Activated CD8-positive, alpha-beta T cell treated with anti-CD3 and anti-CD28 coated beads for 36 hours (primary cell): Measurements from ENCODE around the gene IMPG2. TPM values are rescaled to one million over a fixed set of nuclear protein-coding genes. Genes with fewer than 3 reads are reported as not detected.

Source experiments
- ATAC-seq: fragments of 200-7000 bp; cut with Tn5 transposase; one replicate; pipeline ENCODE4 v1.10.0; 2021; ENCODE audit warnings: mild to moderate bottlenecking, moderate library complexity
- CTCF ChIA-PET: fragments of 350-600 bp; sonication (Branson Sonifier 250); formaldehyde crosslinking; loops from one replicate; lab custom pipeline; 2021; ENCODE audit warnings: antibody characterized with exemption; lab: Charles Lee
- POLR2A ChIA-PET: fragments of 350-600 bp; sonication (Branson Sonifier 250); formaldehyde crosslinking; loops from one replicate; lab custom pipeline; 2021; ENCODE audit warnings: antibody characterized with exemption; lab: Charles Lee
- DNase-seq: peaks from one replicate; pipeline ENCODE4 v3.0.0-alpha.2; 2020
- H3K27ac Mint-ChIP-seq: one replicate; pipeline ENCODE4 v1.8.0; 2021; ENCODE audit warnings: mild to moderate bottlenecking, mixed read lengths
- H3K27me3 Mint-ChIP-seq: one replicate; pipeline ENCODE4 v1.8.0; 2021; ENCODE audit warnings: mixed read lengths
- H3K36me3 Mint-ChIP-seq: one replicate; pipeline ENCODE4 v1.8.0; 2021; ENCODE audit warnings: low read depth, mixed read lengths
- H3K4me1 Mint-ChIP-seq: one replicate; pipeline ENCODE4 v1.8.0; 2021; ENCODE audit warnings: low read depth, mixed read lengths
- H3K4me3 Mint-ChIP-seq: one replicate; pipeline ENCODE4 v1.8.0; 2021; ENCODE audit warnings: mild to moderate bottlenecking, moderate library complexity, mixed read lengths
- H3K9me3 Mint-ChIP-seq: one replicate; pipeline ENCODE4 v1.8.0; 2021; ENCODE audit warnings: mixed read lengths
- CTCF ChIP-seq: fragments of 200-600 bp; IDR thresholded peaks from one replicate; pipeline ENCODE4 v1.8.0; 2022; ENCODE audit warnings: antibody characterized with exemption, mild to moderate bottlenecking
- intact Hi-C: fragments of 100-400 bp; cut with micrococcal nuclease; formaldehyde crosslinking; loops from one replicate; pipeline ENCODE4 v1.10.0; 2022
- total RNA-seq, 2 experiments: library from RNA; stranded (reverse); gene quantifications; one replicate each; pipeline ENCODE4 v1.2.3, GENCODE V29; 2021

The IMPG2 gene
- under 1 TPM; 0.13 to 0.14 TPM for total RNA-seq

DNA sequence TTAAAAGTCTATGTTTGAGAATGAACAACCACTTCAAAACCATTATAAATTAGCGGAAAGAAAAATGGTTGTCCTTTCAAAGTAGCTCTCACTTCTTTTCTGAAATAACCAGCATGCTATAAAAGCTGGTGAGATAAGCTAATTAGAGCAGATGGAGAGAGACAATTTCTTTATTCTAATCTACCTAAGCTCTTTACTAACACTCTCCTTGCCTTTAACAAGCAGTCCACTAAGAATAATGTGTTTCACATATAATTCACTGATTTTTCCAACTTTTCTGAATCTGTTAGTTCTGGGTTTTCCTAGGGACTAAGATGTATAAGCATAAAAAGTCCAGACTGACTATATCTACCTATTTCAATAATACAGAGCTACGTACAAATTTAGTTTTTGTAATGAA lies at the start of gene IMPG2:
IMPG2 (minus strand) TSS at position 101 of the 400 bp plus-strand sequence. CDS start 203 bp downstream, outside the sequence.
- intact Hi-C loops, result no loop called here
- H3K4me3 Mint-ChIP-seq, result no peak within 1 kb of the TSS

GRCh38 chr3:101362406-101362805 lies 42.0 kb upstream of the IMPG2 start:
- H3K4me1 Mint-ChIP-seq, result no peaks in the 10 kb centered on the region
- CTCF ChIA-PET, result no interaction called here
- no peaks in the 10 kb centered on the region for H3K27me3 Mint-ChIP-seq
- TF ChIP-seq CTCF, result no peak
- peaks cover 26% of the 10 kb centered on the region for H3K36me3 Mint-ChIP-seq
- ATAC-seq, result no peak
- no peak for DNase-seq
- H3K4me3 Mint-ChIP-seq, result no peak overlapping the region
- intact Hi-C loops, result no loop called here
- POLR2A ChIA-PET, result no interaction called here
- H3K9me3 Mint-ChIP-seq, result peaks cover 6% of the 10 kb centered on the region
- H3K27ac Mint-ChIP-seq, result no peak overlapping the region

More for the DNA sequence above, at the start of gene IMPG2:
- no peak for TF ChIP-seq CTCF
- Mint-ChIP-seq H3K27me3 (no peaks in the 10 kb centered on the region), H3K9me3 (no peaks in the 10 kb centered on the region), H3K36me3 (no peaks in the 10 kb centered on the region), H3K27ac (no peak within 1 kb of the TSS), H3K4me1 (no peaks in the 10 kb centered on the region)
- ChIA-PET CTCF (no interaction called here), POLR2A (no interaction called here)
- DNase-seq, result no peak
- no peak for ATAC-seq

- peaks cover 2% of the 10 kb centered on the region for H3K36me3 Mint-ChIP-seq
- no peaks in the 10 kb centered on the region for H3K9me3 Mint-ChIP-seq
These were observed 31.5 kb upstream of the IMPG2 start for GRCh38 chr3:101351829-101352228.

DNA sequence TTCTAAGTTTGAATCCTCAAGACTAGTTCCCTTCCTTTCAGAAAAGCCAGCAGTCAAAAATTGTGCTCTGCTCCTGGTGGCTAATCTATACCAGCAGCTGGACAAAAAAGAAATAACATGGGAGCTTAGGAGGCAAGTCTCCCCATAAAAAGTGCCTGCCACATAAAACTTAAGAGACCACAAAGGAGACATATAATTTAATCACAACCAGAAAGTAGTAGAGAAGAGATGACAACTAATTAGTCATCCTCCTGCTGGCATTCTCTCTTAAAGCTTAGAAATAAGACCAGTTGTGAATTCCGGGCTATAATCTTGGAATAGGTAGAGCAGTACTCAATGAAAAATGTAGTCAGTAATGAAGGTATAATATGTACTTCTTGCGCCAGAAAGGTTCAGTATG lies 20.2 kb upstream of the IMPG2 start:
- DNase-seq, result no peak
- no peaks in the 10 kb centered on the region for H3K9me3 Mint-ChIP-seq
- H3K27ac Mint-ChIP-seq, result no peak overlapping the region
- intact Hi-C loops, result no loop called here
- no peak overlapping the region for H3K4me3 Mint-ChIP-seq
- peaks cover 5% of the 10 kb centered on the region for H3K36me3 Mint-ChIP-seq
- ChIA-PET CTCF (interaction anchor here (1.3 kb wide), 1 partner anchor 8 kb away, joined by 5 read pairs; no protein-coding TSS in a partner anchor), POLR2A (no interaction called here)
- H3K27me3 Mint-ChIP-seq, result no peaks in the 10 kb centered on the region
- TF ChIP-seq CTCF, result no peak
- ATAC-seq, result no peak
- H3K4me1 Mint-ChIP-seq, result no peaks in the 10 kb centered on the region

More at GRCh38 chr3:101351829-101352228, 31.5 kb upstream of the IMPG2 start:
- no peak for ATAC-seq
- intact Hi-C loops, result no loop called here
- peak; percentile 2 for DNase-seq
- no peaks in the 10 kb centered on the region for H3K27me3 Mint-ChIP-seq
- POLR2A ChIA-PET, result no interaction called here
- CTCF ChIA-PET, result no interaction called here
- no peak for TF ChIP-seq CTCF
- no peaks in the 10 kb centered on the region for H3K4me1 Mint-ChIP-seq
- H3K27ac Mint-ChIP-seq, result no peak overlapping the region
- no peak overlapping the region for H3K4me3 Mint-ChIP-seq

DNA sequence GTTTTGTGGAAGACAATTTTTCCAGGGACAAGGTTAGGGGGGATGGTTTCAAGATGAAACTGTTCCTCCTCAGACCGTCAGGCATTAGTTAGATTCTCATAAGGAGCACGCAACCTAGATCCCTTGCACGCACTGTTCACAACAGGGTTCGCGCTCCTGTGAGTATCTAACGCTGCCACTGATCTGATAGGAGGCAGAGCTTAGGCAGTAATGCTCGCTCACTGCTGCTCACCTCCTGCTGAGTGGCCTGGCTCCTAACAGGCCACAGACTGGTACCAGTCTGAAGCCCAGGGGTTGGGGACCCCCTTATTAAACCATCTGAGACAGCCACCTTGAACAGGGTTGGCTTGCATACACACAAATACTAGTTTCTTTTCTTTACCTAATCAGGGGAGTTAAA lies 13.5 kb upstream of the IMPG2 start:
- H3K36me3 Mint-ChIP-seq, result peaks cover 4% of the 10 kb centered on the region
- no peaks in the 10 kb centered on the region for H3K4me1 Mint-ChIP-seq
- H3K27ac Mint-ChIP-seq, result no peak overlapping the region
- H3K9me3 Mint-ChIP-seq, result no peaks in the 10 kb centered on the region
- H3K4me3 Mint-ChIP-seq, result no peak overlapping the region
- no peaks in the 10 kb centered on the region for H3K27me3 Mint-ChIP-seq
- ATAC-seq (no peak), DNase-seq (no peak)
- no peak for TF ChIP-seq CTCF
- CTCF ChIA-PET, result no interaction called here
- intact Hi-C loops, result no loop called here
- POLR2A ChIA-PET, result no interaction called here
